Osteoblast (primary cell): ENCODE data around the gene ANKAR. TPM values are rescaled to one million over a fixed set of nuclear protein-coding genes. Genes with fewer than 3 reads are reported as not detected.

ENCODE experiments used
- DNase-seq: peaks from one replicate; pipeline ENCODE4 v3.0.0; 2011; ENCODE audit warnings: low spot score, mixed read lengths; ENCODE audit not compliant: insufficient read length; ENCODE audit errors: missing footprints
- H2AFZ ChIP-seq: 2 replicates; pipeline ENCODE4 v1.6.0; 2011; ENCODE audit warnings: mild to moderate bottlenecking, low read length
- H3K27ac ChIP-seq: 2 replicates; pipeline ENCODE4 v1.5.1; 2011; ENCODE audit warnings: mild to moderate bottlenecking, low read depth, low read length, moderate library complexity
- H3K27me3 ChIP-seq: 2 replicates; pipeline ENCODE4 v1.6.0; 2012; ENCODE audit warnings: mild to moderate bottlenecking, control low read depth, inconsistent platforms, low read length, moderate library complexity; ENCODE audit not compliant: insufficient read depth
- H3K36me3 ChIP-seq: 2 replicates; pipeline ENCODE4 v1.5.1; 2011; ENCODE audit warnings: mild to moderate bottlenecking, low read length, control low read depth, moderate library complexity; ENCODE audit not compliant: insufficient read depth
- H3K4me1 ChIP-seq: 2 replicates; pipeline ENCODE4 v1.5.1; 2011; ENCODE audit warnings: mild to moderate bottlenecking, low read length, control low read depth, moderate library complexity; ENCODE audit not compliant: insufficient read depth
- H3K4me2 ChIP-seq: 2 replicates; pipeline ENCODE4 v1.6.0; 2011; ENCODE audit warnings: mild to moderate bottlenecking, low read length; ENCODE audit not compliant: insufficient read depth
- H3K4me3 ChIP-seq: fragments of 200-600 bp; sonication (generic); 3 replicates; pipeline ENCODE4 v1.5.1; 2012; ENCODE audit warnings: mild to moderate bottlenecking, low read length, inconsistent platforms; ENCODE audit not compliant: insufficient read depth
- H3K79me2 ChIP-seq: 2 replicates; pipeline ENCODE4 v1.6.0; 2012; ENCODE audit warnings: mild to moderate bottlenecking, low read length, control low read depth, inconsistent platforms; ENCODE audit not compliant: insufficient read depth
- H3K9me3 ChIP-seq: 2 replicates; pipeline ENCODE4 v1.5.1; 2011; ENCODE audit warnings: low read depth, low read length, control low read depth
- H4K20me1 ChIP-seq: 2 replicates; pipeline ENCODE4 v1.6.0; 2012; ENCODE audit warnings: mild to moderate bottlenecking, low read length, control low read depth; ENCODE audit not compliant: insufficient read depth
- CTCF ChIP-seq: IDR thresholded peaks from 2 replicates; pipeline ENCODE4 v1.5.1; 2011; ENCODE audit warnings: mild to moderate bottlenecking, low read depth, low read length, moderate library complexity; ENCODE audit errors: extremely low read depth
- total RNA-seq: library from RNA; depleted of rRNA; stranded (reverse); fragments of >200 nt; gene quantifications from 2 replicates; pipeline ENCODE4 v1.2.3, GENCODE V29; 2012

ANKAR gene
- total RNA-seq, 1 donor = 14.1 TPM

- no peaks in the 10 kb centered on the region for H4K20me1 ChIP-seq
- H3K4me3 ChIP-seq = no peak overlapping the region
- H2AFZ ChIP-seq = no peak overlapping the region
- peaks cover 3% of the 10 kb centered on the region for H3K4me1 ChIP-seq
- no peaks in the 10 kb centered on the region for H3K27me3 ChIP-seq
- H3K79me2 ChIP-seq = no peaks in the 10 kb centered on the region
- no peak overlapping the region for H3K27ac ChIP-seq
- H3K36me3 ChIP-seq = no peaks in the 10 kb centered on the region
- no peak for TF ChIP-seq CTCF
- H3K9me3 ChIP-seq = no peaks in the 10 kb centered on the region
- DNase-seq = no peak
- no peak overlapping the region for H3K4me2 ChIP-seq
Measured at GRCh38 chr2:189638301-189639006, 36.0 kb upstream of the ANKAR start.

- Histone ChIP-seq H3K4me2 (no peak overlapping the region), H3K36me3 (no peaks in the 10 kb centered on the region), H4K20me1 (no peaks in the 10 kb centered on the region), H3K9me3 (no peaks in the 10 kb centered on the region), H3K4me1 (no peaks in the 10 kb centered on the region), H3K27me3 (no peaks in the 10 kb centered on the region), H2AFZ (no peak overlapping the region), H3K79me2 (no peaks in the 10 kb centered on the region), H3K4me3 (no peak overlapping the region), H3K27ac (no peak overlapping the region)
- DNase-seq = no peak
- TF ChIP-seq CTCF = no peak
Measured at GRCh38 chr2:189639007-189639609, 35.4 kb upstream of the ANKAR start.

GRCh38 chr2:189641002-189641401, 33.5 kb upstream of the ANKAR start:
- TF ChIP-seq CTCF = no peak
- Histone ChIP-seq H3K4me3 (no peak overlapping the region), H3K4me2 (no peak overlapping the region), H3K79me2 (no peaks in the 10 kb centered on the region), H3K36me3 (no peaks in the 10 kb centered on the region), H3K9me3 (no peaks in the 10 kb centered on the region), H4K20me1 (no peaks in the 10 kb centered on the region), H3K4me1 (no peaks in the 10 kb centered on the region), H3K27ac (no peak overlapping the region), H2AFZ (no peak overlapping the region), H3K27me3 (no peaks in the 10 kb centered on the region)
- DNase-seq = no peak

- Histone ChIP-seq H2AFZ (no peak overlapping the region), H3K27ac (no peak overlapping the region), H3K27me3 (no peaks in the 10 kb centered on the region), H3K79me2 (no peaks in the 10 kb centered on the region), H3K4me3 (no peak overlapping the region), H4K20me1 (no peaks in the 10 kb centered on the region), H3K36me3 (no peaks in the 10 kb centered on the region), H3K4me2 (no peak overlapping the region), H3K4me1 (no peaks in the 10 kb centered on the region), H3K9me3 (no peaks in the 10 kb centered on the region)
- no peak for TF ChIP-seq CTCF
- no peak for DNase-seq
Measured at GRCh38 chr2:189641590-189641989, 32.9 kb upstream of the ANKAR start.
